HG02852 (cell line): Measurements from ENCODE around the gene RHAG.

Experiments used
- ATAC-seq: cut with Tn5 transposase; IDR thresholded peaks from one replicate; pipeline ENCODE4 v1.9.1; 2021; ENCODE audit warnings: mild to moderate bottlenecking, moderate library complexity; ENCODE audit not compliant: unreplicated experiment

RHAG gene

DNA sequence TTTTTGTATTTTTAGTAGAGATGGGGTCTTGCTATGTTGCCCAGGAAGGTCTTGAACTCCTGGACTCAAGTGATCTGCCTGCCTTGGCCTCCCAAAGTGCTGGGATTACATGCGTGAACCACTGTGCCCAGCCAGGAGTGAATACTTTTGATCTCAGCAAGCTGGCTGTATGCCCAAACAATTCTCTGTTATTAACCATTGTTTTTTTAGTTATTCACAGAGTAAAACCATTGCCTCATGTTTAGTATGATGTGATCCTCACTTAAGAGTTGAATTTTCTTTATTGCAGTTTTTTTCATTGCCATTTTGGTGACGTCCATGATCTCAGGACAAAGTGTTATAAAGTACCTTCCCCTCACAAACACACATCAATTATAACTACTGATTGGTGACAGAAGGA is 71.4 kb downstream of the RHAG start:
- ATAC-seq, result no peak

DNA sequence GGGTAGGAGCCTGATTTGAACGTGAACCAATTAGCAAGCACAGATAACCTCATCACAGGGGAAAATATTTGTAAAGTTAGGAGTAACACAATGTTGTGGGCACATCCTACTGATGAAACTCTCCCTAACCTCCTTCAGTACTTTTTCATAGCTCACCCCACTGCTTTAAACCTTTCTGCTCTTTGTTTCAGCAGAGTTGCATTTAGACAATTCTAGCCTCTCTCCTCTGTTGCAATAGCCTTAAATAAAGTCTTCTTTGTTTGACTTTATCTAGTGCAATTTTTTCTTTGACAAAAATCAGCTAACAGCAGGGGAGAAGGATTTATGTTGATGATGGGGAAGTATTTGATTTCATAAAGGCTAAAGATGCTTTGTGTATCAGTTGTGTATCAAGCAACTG is 72.1 kb downstream of the RHAG start:
- no peak for ATAC-seq

DNA sequence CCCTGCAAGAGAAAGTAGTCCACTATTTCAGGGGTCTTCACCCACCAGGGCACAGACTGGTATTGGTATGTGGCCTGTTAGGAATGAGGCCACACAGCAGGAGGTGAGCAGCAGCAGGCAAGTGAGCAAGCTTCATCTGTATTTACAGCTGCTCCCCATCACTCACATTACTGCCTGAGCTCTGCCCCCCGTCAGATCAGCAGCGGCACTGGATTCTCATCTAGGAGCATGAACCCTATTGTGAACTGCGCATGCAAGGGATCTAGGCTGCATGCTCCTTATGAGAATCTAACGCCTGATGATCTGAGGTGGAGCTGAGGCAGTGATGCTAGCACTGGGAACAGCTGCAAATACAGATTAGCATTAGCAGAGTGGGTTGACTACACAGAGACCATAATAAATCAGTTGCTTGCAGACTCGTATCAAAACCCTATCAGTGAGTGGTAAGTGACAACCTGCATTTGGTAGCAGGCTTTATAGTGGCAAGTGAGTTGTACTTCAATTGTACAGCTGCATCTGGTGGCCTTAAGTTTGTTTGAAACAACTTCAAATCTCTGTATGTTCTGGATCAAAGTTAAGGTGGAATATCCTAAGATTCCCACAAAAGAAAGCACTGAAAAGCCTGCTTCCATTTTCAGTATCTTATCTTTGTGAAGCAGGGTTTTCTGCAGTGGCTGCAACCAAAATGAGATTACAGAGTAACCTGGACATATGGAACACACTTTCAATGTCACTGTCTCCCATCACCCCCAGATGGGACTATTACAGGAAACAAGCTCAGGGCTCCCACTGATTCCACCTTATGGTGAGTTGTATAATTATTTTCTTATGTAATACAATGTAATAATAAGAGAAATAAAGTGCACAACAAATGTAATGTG is 73.4 kb downstream of the RHAG start:
- ATAC-seq, result no peak

DNA sequence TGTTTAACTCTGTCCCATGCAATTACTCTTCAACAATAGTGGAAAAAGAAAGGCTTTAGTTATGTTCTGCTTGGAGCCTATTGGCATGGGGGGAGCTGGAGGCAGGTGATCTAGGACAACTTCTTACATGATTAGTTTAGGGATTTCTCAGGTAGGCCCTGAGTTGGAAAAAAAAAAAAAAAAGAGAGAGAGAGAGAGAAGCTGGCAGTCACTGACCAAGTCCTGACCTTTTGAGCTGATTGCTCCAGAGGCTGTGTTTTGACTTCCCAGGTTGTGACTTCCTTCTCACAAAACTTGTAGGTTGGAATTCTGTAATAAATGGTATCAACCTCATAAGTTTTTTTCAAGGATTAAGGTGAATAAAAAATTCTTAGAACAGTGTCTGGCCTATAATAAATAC is 78.4 kb downstream of the RHAG start:
- ATAC-seq, result no peak

DNA sequence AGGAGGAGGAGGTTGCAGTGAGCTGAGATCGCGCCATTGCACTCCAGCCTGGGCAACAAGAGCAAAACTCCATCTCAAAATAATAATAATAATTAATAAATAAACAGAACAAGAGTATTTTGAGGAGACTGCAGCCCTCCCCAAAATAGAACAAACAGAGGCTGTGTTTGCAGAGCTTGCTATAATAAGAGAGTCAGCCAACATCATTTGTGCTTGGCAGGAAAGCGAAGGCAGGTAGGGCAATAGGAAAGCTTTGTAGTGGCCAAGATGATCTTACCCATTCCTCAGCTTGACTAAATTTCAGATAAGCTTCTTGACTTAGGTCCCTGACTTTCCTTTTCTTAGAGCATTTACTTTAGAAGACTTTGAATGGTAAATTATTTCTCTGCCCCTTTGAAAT is 79.5 kb downstream of the RHAG start:
- no peak for ATAC-seq

DNA sequence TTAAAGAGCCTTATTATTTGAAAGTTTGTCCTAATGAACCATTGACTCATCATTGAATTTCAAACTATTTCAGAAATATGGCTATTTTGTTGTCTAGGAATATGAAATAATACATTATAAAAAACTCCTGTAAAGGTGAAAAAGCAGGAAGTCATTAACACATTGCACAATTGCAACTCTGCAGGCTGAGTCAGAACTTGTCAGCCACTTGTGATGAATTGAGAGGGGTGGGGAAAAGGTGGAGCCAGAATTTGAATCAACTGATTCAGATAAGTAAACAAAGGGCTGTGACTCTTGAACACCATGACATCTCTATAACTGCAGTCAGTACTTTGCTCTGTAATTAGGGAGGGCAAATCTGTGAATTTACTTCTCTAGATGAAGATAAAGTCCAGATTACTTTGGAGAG is 80.2 kb downstream of the RHAG start:
- no peak for ATAC-seq

DNA sequence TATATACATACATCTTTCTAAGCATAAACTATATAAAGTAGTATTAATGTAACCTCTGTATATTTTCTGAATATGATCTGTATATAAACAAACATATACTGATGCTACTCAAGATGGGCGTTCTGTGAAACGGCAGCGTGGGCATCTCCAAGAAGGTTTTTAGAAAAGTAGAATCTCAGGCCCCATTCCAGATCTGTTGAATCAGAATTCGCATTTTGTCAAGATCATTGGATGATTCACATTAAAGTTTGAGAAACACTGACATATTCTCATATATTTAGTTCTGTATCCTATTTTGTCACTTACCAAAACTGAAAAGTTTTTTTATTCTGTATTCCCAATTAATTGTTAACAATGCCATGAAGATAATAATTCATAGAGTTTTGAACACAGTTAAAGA is 80.7 kb downstream of the RHAG start:
- ATAC-seq, result no peak
